GM12891 (cell line): ENCODE data around the gene PTPN4.

Experiments
- POLR2A ChIP-seq: IDR thresholded peaks from 2 replicates; pipeline ENCODE4 v1.6.1; 2011; ENCODE audit warnings: low read depth, low read length, control low read depth
- POLR2AphosphoS5 ChIP-seq: IDR thresholded peaks from 2 replicates; pipeline ENCODE4 v1.6.1; 2011; ENCODE audit warnings: low read depth, low read length, control low read depth
- POU2F2 ChIP-seq: IDR thresholded peaks from 2 replicates; pipeline ENCODE4 v1.6.1; 2011; ENCODE audit warnings: low read depth, mild to moderate bottlenecking, control low read depth, low read length, moderate library complexity
- SPI1 ChIP-seq: IDR thresholded peaks from 2 replicates; pipeline ENCODE4 v1.6.1; 2011; ENCODE audit warnings: low read depth, low read length, control low read depth
- TAF1 ChIP-seq: IDR thresholded peaks from 2 replicates; pipeline ENCODE4 v1.6.1; 2011; ENCODE audit warnings: low read depth, low read length, control low read depth

GRCh38 chr2:119932809-119933208, 173.1 kb downstream of the PTPN4 start:
- TF ChIP-seq POLR2A (no peak), TAF1 (no peak), POLR2AphosphoS5 (no peak), SPI1 (no peak), POU2F2 (no peak)
